HG02571 (cell line): ENCODE data around the gene MTHFD2L.
"Not testable (repeated sequence)": the region's sequence is repeated elsewhere in the genome, so short reads cannot be mapped to it uniquely, and the experiment has no call there.

Source experiments
- ATAC-seq: cut with Tn5 transposase; IDR thresholded peaks from one replicate; pipeline ENCODE4 v1.9.1; 2021; ENCODE audit warnings: mild to moderate bottlenecking, moderate library complexity; ENCODE audit not compliant: unreplicated experiment

The MTHFD2L gene

GRCh38 chr4:74329307-74329706 is 171.4 kb downstream of the MTHFD2L start:
- ATAC-seq: no peak

DNA sequence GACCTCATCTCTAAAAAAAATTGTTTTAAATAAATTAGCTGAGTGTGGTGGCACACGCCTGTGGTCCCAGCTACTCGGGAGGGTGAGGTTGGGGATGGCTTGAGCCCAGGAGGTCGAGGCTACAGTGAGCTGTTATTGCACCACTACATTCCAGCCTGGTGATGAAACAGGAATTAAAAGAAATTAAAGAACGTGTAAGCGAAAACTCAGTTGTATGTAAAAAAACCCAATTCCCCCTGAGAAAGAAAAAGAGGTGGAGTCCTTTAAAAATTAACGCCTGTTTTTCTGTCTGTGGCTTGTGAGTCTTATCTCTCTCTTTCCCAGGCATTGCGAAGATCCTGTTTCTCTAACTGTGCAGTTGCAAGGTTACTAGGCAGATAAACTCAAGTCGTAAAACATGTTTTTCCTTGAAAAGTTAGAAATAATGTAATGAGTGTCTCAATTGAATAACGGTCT is 172.4 kb downstream of the MTHFD2L start:
- no peak for ATAC-seq

DNA sequence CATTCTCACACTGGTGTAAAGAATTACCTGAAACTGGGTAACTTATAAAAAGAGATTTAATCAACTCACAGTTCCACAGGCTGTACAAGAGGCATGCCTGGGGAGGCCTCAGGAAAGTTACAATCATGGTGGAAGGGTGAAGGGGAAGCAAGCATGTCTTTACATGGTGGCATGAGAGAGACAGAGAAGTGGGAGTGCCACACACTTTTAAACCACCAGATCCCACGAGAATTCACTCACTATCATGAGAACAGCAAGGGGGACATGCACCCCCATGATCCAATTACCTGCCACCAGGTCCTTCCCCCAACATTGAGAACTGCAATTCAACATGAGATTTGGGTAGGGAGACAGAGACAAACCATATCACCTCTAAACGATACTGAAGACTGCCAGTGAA is 173.3 kb downstream of the MTHFD2L start:
- ATAC-seq: no peak

DNA sequence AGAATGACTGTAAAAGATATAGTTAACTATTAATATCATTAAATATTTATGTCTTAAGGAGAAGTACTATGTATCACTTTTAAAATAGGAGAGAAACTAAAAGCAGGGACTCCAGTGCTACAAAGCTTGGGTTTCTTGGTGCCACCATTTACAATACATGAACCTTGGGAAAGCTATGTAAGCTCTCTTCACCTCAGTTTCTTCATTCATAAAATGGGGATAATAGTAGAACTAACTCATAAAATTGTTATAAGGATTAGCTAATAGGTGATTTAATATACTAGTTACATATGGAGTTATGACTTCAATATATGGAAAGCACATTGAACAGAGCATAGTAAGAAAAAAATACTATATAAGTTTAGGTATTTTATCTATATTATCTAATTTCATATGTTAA is 174.0 kb downstream of the MTHFD2L start:
- no peak for ATAC-seq

DNA sequence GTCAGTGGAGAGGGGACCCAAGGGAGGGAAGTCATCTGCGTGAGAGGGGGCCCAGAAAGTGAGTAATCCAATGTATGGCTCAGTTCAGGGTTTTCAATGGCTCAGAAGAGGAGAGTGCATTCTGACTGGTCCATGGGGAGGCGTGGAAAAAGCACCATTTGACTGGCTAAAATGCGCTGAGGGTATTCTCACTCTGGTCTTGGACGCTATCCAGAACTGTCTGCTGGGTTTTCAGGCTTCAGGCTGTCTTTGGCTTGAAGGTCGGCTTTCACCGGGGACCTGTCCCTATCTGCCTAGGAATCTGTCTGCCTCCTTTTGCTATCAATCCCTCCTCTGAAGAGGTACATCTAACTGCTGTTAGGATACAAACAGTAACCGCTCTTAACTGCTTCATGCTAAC is 176.7 kb downstream of the MTHFD2L start:
- ATAC-seq: no peak

DNA sequence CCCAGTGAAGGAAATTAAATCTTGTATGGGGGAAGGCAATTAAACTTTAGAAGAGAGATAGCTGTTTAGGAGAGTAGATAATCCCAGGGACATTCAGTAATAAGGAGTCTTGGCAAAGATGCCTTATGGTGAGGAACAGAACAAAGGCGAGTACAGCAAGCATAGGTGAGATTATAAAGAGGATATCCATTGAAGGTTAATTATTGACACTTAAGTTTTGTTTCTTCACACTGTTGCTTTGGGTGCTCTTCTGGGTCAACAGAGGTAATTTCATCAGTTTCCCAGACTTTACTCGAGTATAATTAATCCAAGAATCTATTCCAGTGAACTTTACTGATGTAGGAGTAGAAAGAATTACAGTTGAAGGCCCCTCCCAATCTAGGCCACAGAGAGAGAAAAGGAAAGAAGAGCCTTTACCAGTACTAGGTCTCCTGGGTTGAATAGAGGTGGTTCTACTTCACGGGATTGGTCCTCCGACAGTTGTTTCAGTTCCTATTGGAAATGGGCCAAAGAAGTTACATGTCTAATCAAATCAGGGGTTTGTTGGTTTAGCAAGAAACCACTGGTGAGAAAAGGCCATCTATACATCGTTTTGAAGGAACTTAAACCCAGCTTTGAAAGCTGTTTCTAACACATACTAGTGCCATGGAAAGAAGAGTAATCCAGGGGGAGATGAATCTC is 177.6 kb downstream of the MTHFD2L start:
- peak; percentile 81 for ATAC-seq

DNA sequence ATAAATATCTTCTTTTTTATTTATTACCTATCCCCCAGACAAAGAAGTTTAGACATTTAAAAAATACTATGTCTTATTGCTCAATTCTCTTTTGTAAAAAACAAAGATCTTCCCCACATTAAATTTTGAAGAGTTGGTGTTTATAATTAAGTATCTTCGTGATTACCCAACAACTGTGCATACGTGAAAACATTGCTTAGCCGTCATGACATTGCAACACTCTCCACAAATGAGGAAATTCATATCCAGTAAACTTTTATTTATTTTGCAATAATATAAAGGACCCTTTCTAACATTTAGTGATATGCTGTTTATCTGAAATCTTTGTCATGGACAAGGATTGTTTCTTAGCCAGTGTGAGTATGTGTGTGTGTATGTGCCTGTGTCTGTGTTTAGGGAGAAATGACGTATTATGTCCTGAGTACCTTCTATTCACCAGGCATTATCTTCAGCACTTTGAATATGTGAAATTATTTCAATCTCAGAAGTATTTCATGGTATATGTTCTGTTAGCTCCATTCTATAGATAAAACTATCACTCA is 180.9 kb downstream of the MTHFD2L start:
- no peak for ATAC-seq

DNA sequence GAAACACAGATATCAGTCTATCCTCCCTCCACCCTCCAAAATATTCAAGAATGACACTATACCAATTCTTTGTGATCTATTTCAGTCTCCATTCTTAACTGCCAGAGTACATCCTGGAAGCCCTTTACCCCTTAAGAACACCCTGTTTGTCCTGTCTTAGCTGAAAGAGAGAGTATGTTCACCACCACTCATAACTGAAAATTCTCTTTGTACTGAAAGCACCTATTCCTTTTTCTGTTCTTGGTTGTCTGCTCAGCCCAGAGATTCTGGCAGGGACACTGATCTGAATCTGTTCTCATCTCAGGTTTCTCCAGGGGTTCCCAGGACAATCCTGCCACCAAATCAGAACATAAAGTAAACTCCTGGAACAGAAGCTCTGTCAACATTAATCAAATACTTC is 181.6 kb downstream of the MTHFD2L start:
- no peak for ATAC-seq

DNA sequence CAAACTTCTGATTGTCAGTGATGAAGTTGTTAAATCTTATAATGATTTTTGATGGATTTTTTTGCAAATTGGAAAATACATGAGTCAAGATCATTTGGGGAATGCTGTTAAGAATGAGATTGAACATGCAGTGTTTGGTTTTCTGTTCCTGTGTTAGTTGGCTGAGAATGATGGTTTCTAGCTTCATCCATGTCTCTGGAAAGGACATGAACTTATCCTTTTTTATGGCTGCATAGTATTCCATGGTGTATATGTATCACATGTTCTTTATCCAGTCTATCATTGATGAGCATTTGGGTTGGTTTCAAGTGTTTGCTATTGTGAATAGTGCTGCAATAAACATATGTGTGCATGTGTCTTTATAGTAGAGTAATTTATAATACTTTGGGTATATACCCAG is 182.5 kb downstream of the MTHFD2L start:
- ATAC-seq: not testable (repeated sequence)

DNA sequence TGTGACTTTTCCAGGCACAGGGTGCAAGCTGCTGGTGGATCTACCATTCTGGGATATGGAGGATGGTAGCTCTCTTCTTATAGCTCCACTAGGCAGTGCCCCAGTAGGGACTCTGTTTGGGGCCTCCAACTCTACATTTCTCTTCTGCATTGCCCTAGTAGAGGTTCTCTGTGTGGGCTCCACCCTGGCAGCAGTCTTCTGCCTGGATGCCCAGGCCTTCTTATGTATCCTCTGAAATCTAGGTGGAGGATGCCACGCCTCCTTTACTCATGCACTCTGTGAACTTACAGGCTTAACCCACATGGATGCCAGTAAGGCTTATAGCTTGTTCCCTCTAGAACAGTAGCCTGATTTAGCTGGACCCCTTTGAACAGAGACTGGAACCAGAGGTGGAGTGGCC is 186.1 kb downstream of the MTHFD2L start:
- no peak for ATAC-seq
